Left hindlimb (tissue), 1 donor: ENCODE data around the gene CNTNAP2.

Source experiments
- DNase-seq: peaks from one replicate; pipeline ENCODE4 v3.0.0-alpha.2; 2018

Gene CNTNAP2

GRCh38 chr7:146319629-146320028, 203.0 kb downstream of the CNTNAP2 start:
- no peak for DNase-seq

DNA sequence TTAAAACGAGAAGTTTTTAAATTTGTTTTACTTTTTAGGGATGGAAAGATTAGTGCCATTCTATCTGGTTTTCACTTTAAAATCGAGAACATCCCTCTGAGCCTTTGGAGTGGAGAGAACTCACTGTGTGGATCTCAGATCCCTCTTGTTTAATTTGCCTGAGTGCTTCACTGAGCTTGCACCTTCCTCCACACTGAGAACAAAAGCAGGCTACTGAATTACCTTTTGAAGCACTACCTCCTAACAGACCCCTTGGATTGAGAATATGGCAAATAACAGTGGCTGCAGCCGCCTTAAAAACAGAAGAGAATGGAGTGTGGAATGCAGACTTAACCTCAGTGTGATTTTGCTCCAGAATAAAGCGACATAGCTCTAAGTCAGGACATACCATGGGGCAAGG, 204.7 kb downstream of the CNTNAP2 start:
- DNase-seq: no peak

GRCh38 chr7:146331369-146331768, 214.8 kb downstream of the CNTNAP2 start:
- DNase-seq: no peak

- DNase-seq: no peak
Observed at GRCh38 chr7:146345251-146345650, 228.7 kb downstream of the CNTNAP2 start.

DNA sequence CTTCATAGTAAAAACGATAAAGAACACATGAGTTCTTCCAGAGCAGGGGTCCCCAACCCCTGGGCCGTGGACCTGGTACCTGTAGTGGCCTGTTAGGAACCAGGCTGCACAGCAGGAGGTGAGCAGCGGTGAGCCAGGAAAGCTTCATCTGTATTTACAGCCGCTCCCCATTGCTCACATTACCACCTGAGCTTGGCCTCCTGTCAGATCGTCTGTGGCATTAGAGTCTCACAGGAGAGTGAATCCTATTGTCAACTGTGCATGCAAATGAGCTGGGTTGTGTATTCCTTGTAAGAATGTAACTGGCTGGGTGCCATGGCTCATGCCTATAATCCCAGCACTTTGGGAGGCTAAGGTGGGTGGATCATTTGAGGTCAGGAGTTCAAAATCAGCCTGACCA, 229.5 kb downstream of the CNTNAP2 start:
- no peak for DNase-seq

DNA sequence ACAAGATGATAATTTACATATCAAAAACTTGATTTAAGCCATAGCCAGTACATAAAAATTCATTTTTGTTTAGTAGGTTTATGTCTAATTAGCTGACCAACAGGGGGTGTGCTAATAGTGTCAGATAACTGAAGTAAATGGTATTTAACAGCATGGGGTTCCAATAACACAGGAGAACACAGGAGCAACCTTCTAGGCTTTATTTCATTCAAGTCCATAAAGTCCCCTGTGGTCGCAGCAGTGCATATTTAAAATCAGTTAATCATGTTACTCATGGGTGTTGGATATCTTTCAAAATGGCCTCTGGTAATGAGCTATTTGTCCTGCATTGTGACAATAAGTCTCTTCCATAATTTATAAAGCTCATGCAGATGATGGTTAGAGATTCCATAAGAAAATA, 238.6 kb downstream of the CNTNAP2 start:
- DNase-seq: no peak

DNA sequence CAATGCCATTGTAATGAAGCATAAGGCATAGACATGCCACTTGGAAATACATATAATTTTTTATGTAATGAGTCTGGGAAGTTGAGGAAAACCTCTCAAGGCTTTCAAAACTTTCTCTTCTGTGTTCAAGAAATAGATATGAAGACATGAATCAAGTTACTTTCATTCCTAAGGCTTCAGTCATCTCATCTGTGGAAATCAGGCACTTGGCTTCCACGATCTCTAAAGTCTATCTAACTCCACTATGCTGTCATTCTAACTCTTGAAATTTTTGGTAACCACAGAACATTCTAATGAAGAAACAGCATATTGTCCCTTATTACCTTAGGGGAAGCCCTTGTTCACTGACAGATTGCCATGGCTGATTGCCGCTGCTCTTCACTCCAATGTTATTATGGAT, 242.6 kb downstream of the CNTNAP2 start:
- no peak for DNase-seq

GRCh38 chr7:146366938-146367337, 250.3 kb downstream of the CNTNAP2 start:
- no peak for DNase-seq

DNA sequence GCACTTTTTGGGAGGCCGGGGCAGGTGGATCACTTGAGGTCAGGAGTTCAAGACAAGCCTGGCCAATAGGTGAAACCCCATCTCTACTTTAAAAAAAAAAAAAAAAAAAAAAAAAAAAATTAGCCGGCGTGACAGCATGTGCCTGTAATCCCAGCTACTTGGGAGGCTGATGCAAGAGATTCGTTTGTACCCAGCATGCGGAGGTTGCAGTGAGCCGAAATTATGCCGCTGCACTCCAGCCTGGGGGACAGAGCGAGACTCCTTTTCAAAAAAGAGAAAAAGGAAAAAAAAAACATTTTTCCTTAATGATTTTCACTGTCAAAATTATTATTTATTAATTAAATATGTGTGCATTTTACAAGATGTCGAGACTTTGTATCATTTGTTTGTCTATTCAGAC, 253.6 kb downstream of the CNTNAP2 start:
- DNase-seq: no peak

- no peak for DNase-seq
Observed at GRCh38 chr7:146375170-146375569, 258.6 kb downstream of the CNTNAP2 start.

GRCh38 chr7:146378196-146378595, 261.6 kb downstream of the CNTNAP2 start:
- no peak for DNase-seq

GRCh38 chr7:146387140-146387539, 270.5 kb downstream of the CNTNAP2 start:
- no peak for DNase-seq

- DNase-seq: no peak
Observed at GRCh38 chr7:146388928-146389327, 272.3 kb downstream of the CNTNAP2 start.

GRCh38 chr7:146393346-146393745, 276.7 kb downstream of the CNTNAP2 start:
- DNase-seq: no peak

DNA sequence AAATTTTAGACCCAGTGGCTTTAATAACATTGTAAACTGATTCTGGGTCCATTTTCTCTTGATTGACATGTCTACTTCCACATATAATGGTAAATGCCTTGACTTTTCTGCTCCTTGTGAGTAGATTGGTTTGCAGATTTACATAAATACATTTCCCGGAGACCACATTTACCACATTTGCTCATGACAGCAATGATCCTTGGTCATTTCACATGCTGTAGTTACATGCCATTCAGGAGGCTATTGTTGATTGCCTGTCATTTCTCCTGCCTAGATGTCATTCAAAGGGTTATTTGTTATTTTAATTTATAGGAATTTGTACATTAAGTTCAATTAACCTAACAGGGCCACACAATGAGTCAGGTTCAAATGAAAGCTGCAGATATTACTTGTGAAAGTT, 280.5 kb downstream of the CNTNAP2 start:
- no peak for DNase-seq

DNA sequence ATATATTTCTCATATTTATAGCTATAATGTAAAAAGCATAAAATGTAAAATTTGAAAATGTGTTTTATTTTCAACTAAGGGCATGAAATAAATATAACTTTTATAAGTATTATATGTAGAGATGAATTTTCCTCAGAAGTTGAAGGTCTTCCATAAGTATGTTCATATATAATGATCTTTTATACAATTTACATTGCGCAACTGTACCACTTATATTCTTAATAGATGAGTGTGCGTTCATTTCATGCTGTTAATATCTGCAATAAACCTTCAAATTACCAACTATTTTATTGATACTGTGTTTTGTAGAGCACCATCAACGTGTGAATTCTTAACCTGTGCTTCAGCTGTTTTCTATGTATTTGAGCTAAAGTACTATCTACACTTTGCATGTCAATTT, 285.3 kb downstream of the CNTNAP2 start:
- DNase-seq: no peak

DNA sequence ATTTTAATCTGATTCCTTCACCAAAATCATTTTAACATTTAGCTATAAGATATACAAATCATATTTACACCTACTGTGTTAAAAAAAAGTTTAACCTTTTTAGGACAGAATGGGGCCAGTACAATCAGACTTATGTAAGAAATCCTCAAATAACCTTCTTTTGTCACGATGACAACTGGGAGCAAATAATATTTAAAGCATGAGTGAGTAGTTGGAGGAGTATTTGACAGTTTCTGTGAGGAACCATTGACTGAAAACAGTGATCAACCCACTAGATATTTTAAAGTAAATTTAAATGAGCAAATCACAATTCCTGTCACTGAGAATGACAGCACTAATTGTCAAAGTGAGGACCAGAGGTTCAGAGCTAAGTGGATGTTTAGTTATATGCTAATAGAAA, 289.1 kb downstream of the CNTNAP2 start:
- DNase-seq: no peak

- no peak for DNase-seq
Observed at GRCh38 chr7:146411975-146412374, 295.4 kb downstream of the CNTNAP2 start.

DNA sequence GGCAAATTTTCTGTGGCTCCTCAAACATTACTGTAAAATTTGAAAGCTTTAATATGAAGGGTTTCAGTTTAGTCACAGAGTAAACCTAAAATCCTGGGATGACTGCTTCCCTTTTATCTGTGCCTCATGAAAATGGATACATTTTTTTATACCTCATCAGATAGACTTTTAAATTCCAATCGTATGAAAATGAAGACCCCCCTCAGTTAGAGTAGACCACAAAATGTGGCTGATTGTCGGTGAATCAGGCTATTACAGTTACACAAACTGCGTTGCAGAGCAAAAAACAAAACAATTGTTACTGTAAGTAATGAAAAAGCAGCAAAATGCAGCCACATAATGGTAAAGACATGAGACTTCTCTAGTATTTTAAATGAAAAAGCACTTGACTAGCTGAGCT, 296.2 kb downstream of the CNTNAP2 start:
- DNase-seq: no peak

- DNase-seq: no peak
Observed at GRCh38 chr7:146414373-146414772, 297.8 kb downstream of the CNTNAP2 start.

GRCh38 chr7:146414937-146415336, 298.3 kb downstream of the CNTNAP2 start:
- DNase-seq: no peak

DNA sequence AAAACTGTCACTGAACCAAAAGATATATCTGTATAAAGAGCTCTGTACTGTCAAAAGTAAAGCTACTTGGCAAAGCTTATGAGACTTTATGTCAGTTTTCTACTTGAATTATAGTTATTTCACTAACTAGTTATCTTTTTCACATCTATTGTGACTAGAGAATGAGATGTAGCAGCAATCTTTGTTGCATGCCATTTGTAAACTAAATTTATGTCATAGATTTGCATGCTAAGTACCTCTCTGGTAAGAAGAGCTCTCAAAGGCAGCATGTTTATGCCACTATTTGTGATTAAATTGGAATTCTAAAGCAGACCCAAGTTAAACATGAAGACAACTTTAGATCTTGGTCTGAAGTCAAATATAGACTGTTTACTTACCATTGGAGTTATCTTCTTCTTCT, 300.6 kb downstream of the CNTNAP2 start:
- DNase-seq: no peak

- no peak for DNase-seq
Observed at GRCh38 chr7:146423446-146423845, 306.8 kb downstream of the CNTNAP2 start.

- no peak for DNase-seq
Observed at GRCh38 chr7:146424084-146424483, 307.5 kb downstream of the CNTNAP2 start.

GRCh38 chr7:146433501-146433900, 316.9 kb downstream of the CNTNAP2 start:
- no peak for DNase-seq

- no peak for DNase-seq
Observed at GRCh38 chr7:146443102-146443501, 326.5 kb downstream of the CNTNAP2 start.
